ENCODE measurements around the gene TACR1. TPM values are rescaled to one million over a fixed set of nuclear protein-coding genes. Genes with fewer than 3 reads are reported as not detected.
"Not testable (repeated sequence)": the region's sequence is repeated elsewhere in the genome, so short reads cannot be mapped to it uniquely, and the experiment has no call there.

The TACR1 gene
- total RNA-seq, 1 experiment from 2014 or later: not detected

DNA sequence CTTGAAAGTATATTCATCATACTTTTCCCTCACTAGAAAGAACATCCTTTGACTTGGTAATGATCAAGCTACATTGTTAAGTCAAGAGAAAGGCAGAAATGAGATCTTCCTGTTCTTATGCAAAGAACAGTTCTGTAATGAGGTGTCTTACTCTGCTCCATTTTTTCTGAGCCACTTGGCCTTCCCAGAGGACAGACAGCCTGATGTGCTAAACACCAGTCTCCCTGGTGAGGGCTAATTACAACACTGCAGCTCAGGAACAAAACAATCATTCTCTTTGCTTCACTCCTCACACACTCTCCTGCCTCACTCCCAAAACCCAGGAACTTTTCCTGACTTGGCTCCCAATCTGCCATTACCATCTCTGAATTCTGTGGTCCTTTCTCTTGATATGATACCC, 25.6 kb downstream of the TACR1 start:
- H3K27me3 ChIP-seq (replicated peaks; ENCODE audit: insufficient read depth, low read depth, low read length, poor library complexity): no peaks in the 10 kb centered on the region
- intact Hi-C loops (cut with micrococcal nuclease; ENCODE audit: unreplicated experiment): no loop called here
- H3K4me1 ChIP-seq (ENCODE audit: insufficient read depth, low read length, poor library complexity, severe bottlenecking): no peaks in the 10 kb centered on the region
- DNase-seq (ENCODE audit: low spot score): no peak
- H3K36me3 ChIP-seq (ENCODE audit: insufficient read depth, low read length, poor library complexity, severe bottlenecking): no peaks in the 10 kb centered on the region
- ChIA-PET CTCF (no interaction called here), POLR2A (ENCODE audit: low non-redundant PET) (no interaction called here)
- TF ChIP-seq, protein P1, sequence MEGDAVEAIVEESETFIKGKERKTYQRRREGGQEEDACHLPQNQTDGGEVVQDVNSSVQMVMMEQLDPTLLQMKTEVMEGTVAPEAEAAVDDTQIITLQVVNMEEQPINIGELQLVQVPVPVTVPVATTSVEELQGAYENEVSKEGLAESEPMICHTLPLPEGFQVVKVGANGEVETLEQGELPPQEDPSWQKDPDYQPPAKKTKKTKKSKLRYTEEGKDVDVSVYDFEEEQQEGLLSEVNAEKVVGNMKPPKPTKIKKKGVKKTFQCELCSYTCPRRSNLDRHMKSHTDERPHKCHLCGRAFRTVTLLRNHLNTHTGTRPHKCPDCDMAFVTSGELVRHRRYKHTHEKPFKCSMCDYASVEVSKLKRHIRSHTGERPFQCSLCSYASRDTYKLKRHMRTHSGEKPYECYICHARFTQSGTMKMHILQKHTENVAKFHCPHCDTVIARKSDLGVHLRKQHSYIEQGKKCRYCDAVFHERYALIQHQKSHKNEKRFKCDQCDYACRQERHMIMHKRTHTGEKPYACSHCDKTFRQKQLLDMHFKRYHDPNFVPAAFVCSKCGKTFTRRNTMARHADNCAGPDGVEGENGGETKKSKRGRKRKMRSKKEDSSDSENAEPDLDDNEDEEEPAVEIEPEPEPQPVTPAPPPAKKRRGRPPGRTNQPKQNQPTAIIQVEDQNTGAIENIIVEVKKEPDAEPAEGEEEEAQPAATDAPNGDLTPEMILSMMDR (conservative IDR thresholded peaks at IDR 0.05; ENCODE audit: low read depth, low read length): no peak
- H3K4me3 ChIP-seq (ENCODE audit: low read depth, low read length, poor library complexity, severe bottlenecking): no peak overlapping the region
- H3K27ac ChIP-seq (ENCODE audit: low read depth, low read length, poor library complexity, severe bottlenecking): no peak overlapping the region
- H3K9me3 ChIP-seq (ENCODE audit: low read depth, low read length, poor library complexity, severe bottlenecking): no peaks in the 10 kb centered on the region
- BruUV-seq (replicated peaks): no TSS peak

DNA sequence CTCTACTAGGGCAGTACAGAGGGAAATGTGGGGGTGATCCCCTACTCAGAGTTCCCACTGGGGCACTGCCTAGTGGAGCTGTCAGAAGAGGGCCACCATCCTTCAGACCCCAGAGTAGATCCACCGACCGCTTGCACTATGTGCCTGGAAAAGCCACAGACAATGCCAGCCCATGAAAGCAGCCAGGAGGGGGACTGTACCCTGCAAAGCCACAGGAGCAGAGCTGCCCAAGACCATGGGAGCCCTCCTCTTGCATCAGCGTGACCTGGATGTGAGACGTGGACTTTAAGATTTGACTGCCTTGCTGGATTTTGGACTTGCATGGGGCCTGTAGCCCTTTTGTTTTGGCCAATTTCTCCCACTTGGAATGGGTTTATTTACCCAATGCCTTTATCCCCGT, 27.9 kb downstream of the TACR1 start:
- H3K36me3 ChIP-seq (ENCODE audit: insufficient read depth, low read length, poor library complexity, severe bottlenecking); H3K4me1 ChIP-seq (ENCODE audit: insufficient read depth, low read length, poor library complexity, severe bottlenecking); POLR2A ChIA-PET (ENCODE audit: low non-redundant PET); H3K4me3 ChIP-seq (ENCODE audit: low read depth, low read length, poor library complexity, severe bottlenecking); DNase-seq (ENCODE audit: low spot score); H3K27me3 ChIP-seq (replicated peaks; ENCODE audit: insufficient read depth, low read depth, low read length, poor library complexity); H3K27ac ChIP-seq (ENCODE audit: low read depth, low read length, poor library complexity, severe bottlenecking); BruUV-seq (replicated peaks); intact Hi-C loops (cut with micrococcal nuclease; ENCODE audit: unreplicated experiment); H3K9me3 ChIP-seq (ENCODE audit: low read depth, low read length, poor library complexity, severe bottlenecking); CTCF ChIA-PET: not testable (repeated sequence)

DNA sequence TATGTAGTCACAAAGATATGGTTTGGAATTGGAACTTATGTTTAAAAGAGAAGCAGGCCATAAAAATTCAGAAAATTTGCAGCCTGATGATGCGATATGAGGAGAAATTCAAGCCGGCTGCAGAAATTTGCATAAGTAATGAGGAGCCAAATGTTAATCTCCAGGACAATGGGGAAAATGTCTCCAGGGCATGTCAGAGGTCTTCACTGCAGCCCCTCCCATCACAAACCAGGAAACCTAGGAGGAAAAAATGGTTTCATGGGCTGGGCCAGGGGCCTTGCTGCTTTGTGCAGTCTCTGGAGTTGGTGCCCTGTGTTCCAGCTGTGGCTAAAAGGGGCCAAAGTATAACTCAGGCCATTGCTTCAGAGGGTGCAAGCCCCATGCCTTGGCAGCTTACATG, 28.4 kb downstream of the TACR1 start:
- CTCF ChIA-PET: no interaction called here
- H3K36me3 ChIP-seq (ENCODE audit: insufficient read depth, low read length, poor library complexity, severe bottlenecking): no peaks in the 10 kb centered on the region
- H3K27me3 ChIP-seq (replicated peaks; ENCODE audit: insufficient read depth, low read depth, low read length, poor library complexity): no peaks in the 10 kb centered on the region
- no peak overlapping the region for H3K4me3 ChIP-seq (ENCODE audit: low read depth, low read length, poor library complexity, severe bottlenecking)
- H3K27ac ChIP-seq (ENCODE audit: low read depth, low read length, poor library complexity, severe bottlenecking): no peak overlapping the region
- no peak for DNase-seq (ENCODE audit: low spot score)
- TF ChIP-seq, protein P1 (conservative IDR thresholded peaks at IDR 0.05; ENCODE audit: low read depth, low read length): no peak
- TF ChIP-seq EZH2 (IDR thresholded peaks at IDR 0.05; ENCODE audit: borderline replicate concordance, low read depth, low read length, poor library complexity, severe bottlenecking): no peak
- BruUV-seq (replicated peaks): no TSS peak
- intact Hi-C loops (cut with micrococcal nuclease; ENCODE audit: unreplicated experiment): no loop called here
- POLR2A ChIA-PET (ENCODE audit: low non-redundant PET): no interaction called here
- H3K4me1 ChIP-seq (ENCODE audit: insufficient read depth, low read length, poor library complexity, severe bottlenecking): no peaks in the 10 kb centered on the region
- H3K9me3 ChIP-seq (ENCODE audit: low read depth, low read length, poor library complexity, severe bottlenecking): no peaks in the 10 kb centered on the region

DNA sequence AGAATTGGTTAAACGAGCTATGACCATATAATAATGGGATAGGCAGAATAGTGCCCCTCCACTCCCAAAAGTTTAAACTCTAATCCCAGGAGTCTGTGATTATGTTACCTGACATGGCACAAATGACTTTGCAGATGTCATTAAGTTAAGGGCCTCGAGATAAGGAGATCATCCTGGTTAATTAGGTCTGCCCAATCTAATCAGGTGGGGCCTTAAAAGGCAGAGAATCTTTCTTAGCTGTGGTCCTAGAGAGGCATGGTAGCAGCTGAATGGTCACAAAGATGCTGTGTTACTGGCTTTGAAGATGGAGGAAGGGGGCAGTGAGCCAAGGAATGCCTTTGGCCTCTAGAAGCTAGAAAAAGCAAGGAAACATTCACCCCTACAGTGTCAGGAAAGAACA, 31.1 kb downstream of the TACR1 start:
- Histone ChIP-seq H3K4me3 (ENCODE audit: low read depth, low read length, poor library complexity, severe bottlenecking) (no peak overlapping the region), H3K9me3 (ENCODE audit: low read depth, low read length, poor library complexity, severe bottlenecking) (no peaks in the 10 kb centered on the region), H3K27ac (ENCODE audit: low read depth, low read length, poor library complexity, severe bottlenecking) (no peak overlapping the region), H3K27me3 (replicated peaks; ENCODE audit: insufficient read depth, low read depth, low read length, poor library complexity) (no peaks in the 10 kb centered on the region), H3K36me3 (ENCODE audit: insufficient read depth, low read length, poor library complexity, severe bottlenecking) (no peaks in the 10 kb centered on the region), H3K4me1 (ENCODE audit: insufficient read depth, low read length, poor library complexity, severe bottlenecking) (no peaks in the 10 kb centered on the region)
- intact Hi-C loops (cut with micrococcal nuclease; ENCODE audit: unreplicated experiment): no loop called here
- ChIA-PET POLR2A (ENCODE audit: low non-redundant PET) (no interaction called here), CTCF (no interaction called here)
- BruUV-seq (replicated peaks): no TSS peak
- no peak for DNase-seq (ENCODE audit: low spot score)
- no peak for TF ChIP-seq EZH2 (IDR thresholded peaks at IDR 0.05; ENCODE audit: borderline replicate concordance, low read depth, low read length, poor library complexity, severe bottlenecking)
- TF ChIP-seq, protein P1 (conservative IDR thresholded peaks at IDR 0.05; ENCODE audit: low read depth, low read length): no peak

Measured in A673 (cell line).